Activated CD8-positive, alpha-beta T cell treated with anti-CD3 and anti-CD28 coated beads, Interleukin-2, amount 10 ng/mL, durations not matched to agents 7 days and 5 days (primary cell): ENCODE data around the gene SPPL2A. TPM values are rescaled to one million over a fixed set of nuclear protein-coding genes. Genes with fewer than 3 reads are reported as not detected.
"Not testable (repeated sequence)": the region's sequence is repeated elsewhere in the genome, so short reads cannot be mapped to it uniquely, and the experiment has no call there.

Experiments used
- ATAC-seq: fragments of 150-1000 bp; cut with Tn5 transposase; one replicate; pipeline ENCODE4 v1.10.0; 2021; ENCODE audit warnings: moderate library complexity
- CTCF ChIA-PET: fragments of 350-600 bp; sonication (Branson Sonifier 250); formaldehyde crosslinking; loops from one replicate; lab custom pipeline; 2021; ENCODE audit warnings: antibody characterized with exemption; lab: Charles Lee
- POLR2A ChIA-PET: fragments of 350-600 bp; sonication (Branson Sonifier 250); formaldehyde crosslinking; loops from one replicate; lab custom pipeline; 2021; ENCODE audit warnings: antibody characterized with exemption; lab: Charles Lee
- DNase-seq: peaks from one replicate; pipeline ENCODE4 v3.0.0-alpha.2; 2020
- H3K27ac Mint-ChIP-seq: one replicate; pipeline ENCODE4 v1.8.0; 2021; ENCODE audit warnings: mild to moderate bottlenecking, mixed read lengths
- H3K27me3 Mint-ChIP-seq: one replicate; pipeline ENCODE4 v1.8.0; 2021; ENCODE audit warnings: low read depth, mixed read lengths
- H3K36me3 Mint-ChIP-seq: one replicate; pipeline ENCODE4 v1.8.0; 2021; ENCODE audit warnings: low read depth, mixed read lengths
- H3K4me1 Mint-ChIP-seq: one replicate; pipeline ENCODE4 v1.8.0; 2021; ENCODE audit warnings: low read depth, mixed read lengths
- H3K4me3 Mint-ChIP-seq: one replicate; pipeline ENCODE4 v1.8.0; 2021; ENCODE audit warnings: mild to moderate bottlenecking, mixed read lengths
- H3K9me3 Mint-ChIP-seq: one replicate; pipeline ENCODE4 v1.8.0; 2022; ENCODE audit warnings: mixed read lengths; ENCODE audit not compliant: insufficient read depth
- total RNA-seq, 2 experiments: library from RNA; stranded (reverse); gene quantifications; one replicate each; pipeline ENCODE4 v1.2.3, GENCODE V29; 2021

The SPPL2A gene
- total RNA-seq, 2 experiments from 2014 or later: 77.9 to 83.6 TPM

DNA sequence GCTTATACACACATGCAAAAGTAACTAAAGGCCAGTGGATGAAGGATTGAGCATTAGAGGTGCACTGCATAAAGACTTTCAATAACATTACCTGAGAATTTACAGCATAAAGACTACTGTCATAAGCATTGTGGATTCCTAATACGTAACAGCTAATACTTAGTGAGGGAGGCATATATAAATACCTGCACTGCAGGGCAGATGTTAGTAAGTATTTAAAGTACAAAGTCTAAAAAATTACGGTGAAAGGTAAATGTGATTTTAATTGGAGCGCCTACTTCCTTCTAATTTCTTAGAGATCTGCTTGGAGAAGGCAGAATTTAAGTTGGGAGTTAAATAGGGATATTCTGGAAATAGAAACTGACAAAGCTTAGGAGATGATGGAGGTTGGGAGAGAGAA, 53.5 kb downstream of the SPPL2A start:
- no peaks in the 10 kb centered on the region for H3K27me3 Mint-ChIP-seq
- peaks cover 12% of the 10 kb centered on the region for H3K36me3 Mint-ChIP-seq
- no peaks in the 10 kb centered on the region for H3K9me3 Mint-ChIP-seq
- DNase-seq (no peak), ATAC-seq (no peak)
- no peak overlapping the region for H3K4me3 Mint-ChIP-seq
- H3K4me1 Mint-ChIP-seq: peaks cover 3% of the 10 kb centered on the region
- ChIA-PET CTCF (no interaction called here), POLR2A (no interaction called here)
- H3K27ac Mint-ChIP-seq: no peak overlapping the region

DNA sequence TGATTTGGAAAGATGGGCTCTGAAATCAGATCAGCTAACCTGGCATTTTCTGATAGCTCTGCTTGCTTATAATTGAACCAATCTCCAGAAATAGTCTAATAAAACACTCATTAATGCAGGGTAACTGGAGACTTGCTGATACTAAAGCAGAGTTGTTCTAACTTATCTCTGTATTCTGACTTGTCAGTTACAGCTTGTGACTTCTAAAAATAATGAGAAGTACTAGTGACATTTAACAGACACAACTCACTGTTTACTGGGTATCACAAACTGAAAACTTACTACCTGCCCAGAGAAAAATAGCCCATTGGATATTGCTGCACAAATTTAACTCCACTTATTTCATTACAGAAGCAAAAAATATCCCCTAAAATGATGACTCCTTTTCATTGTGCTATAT, 54.9 kb downstream of the SPPL2A start:
- ATAC-seq: no peak
- no peaks in the 10 kb centered on the region for H3K27me3 Mint-ChIP-seq
- peaks cover 17% of the 10 kb centered on the region for H3K36me3 Mint-ChIP-seq
- CTCF ChIA-PET: no interaction called here
- no peak overlapping the region for H3K27ac Mint-ChIP-seq
- peaks cover 3% of the 10 kb centered on the region for H3K4me1 Mint-ChIP-seq
- no peak overlapping the region for H3K4me3 Mint-ChIP-seq
- no peak for DNase-seq
- POLR2A ChIA-PET: no interaction called here
- no peaks in the 10 kb centered on the region for H3K9me3 Mint-ChIP-seq

DNA sequence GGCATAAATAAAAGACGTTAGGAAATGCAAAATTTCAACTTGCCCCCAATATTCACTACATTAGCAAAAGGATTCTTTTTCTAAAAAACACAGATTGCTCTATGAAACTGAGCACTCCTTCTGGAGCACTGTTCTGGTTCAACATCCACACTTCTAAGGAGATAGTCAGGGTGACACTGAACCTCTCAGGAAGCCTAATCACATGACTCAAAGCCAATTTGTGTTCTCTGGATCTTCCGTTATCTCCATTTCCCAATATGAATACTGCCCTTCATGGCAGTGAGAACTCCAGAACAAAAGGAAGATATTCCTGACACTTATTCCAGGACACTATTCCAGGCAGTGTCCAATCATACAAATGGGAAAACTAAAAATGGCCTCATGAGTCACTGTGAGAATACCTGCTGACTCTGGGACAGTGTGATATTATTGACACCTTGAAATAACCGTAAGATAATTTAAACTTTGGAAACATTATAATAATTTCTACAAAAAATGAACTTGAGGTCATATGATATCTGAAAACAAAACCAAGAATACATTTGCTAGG, 57.6 kb downstream of the SPPL2A start:
- no peaks in the 10 kb centered on the region for H3K27me3 Mint-ChIP-seq
- no peak overlapping the region for H3K4me3 Mint-ChIP-seq
- ChIA-PET POLR2A (no interaction called here), CTCF (no interaction called here)
- no peak overlapping the region for H3K27ac Mint-ChIP-seq
- H3K4me1 Mint-ChIP-seq: peaks cover 3% of the 10 kb centered on the region
- DNase-seq (no peak), ATAC-seq (no peak)
- no peaks in the 10 kb centered on the region for H3K9me3 Mint-ChIP-seq
- H3K36me3 Mint-ChIP-seq: peaks cover 14% of the 10 kb centered on the region

DNA sequence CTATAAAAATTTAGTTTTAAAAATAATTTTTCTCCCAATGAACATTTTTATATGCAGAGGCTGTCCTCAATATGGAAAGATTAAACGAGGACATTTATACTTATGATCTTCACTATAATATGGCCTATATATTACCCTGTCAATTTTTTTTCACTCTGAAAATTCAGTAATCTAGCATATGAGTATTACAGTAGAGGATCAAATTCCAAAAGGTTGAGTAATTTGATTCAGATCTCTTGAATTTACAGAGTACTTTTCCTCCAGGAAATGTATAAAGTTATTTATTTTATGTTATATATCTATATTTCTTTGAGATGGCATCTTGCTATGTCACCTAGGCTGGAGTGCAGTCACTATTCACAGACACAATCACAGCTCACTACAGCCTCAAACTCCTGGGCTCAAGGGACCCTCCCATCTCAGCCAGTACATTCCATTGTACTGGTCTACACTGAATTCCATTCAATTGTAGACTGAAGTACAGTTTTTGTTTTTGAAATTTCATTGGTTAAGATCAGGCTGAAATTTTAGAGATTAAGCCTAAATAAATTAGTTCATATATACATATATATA, 62.7 kb downstream of the SPPL2A start:
- ChIA-PET POLR2A (no interaction called here), CTCF (interaction anchor here (1.0 kb wide), 1 partner anchor 15 kb away, joined by 3 read pairs; no protein-coding TSS in a partner anchor)
- Mint-ChIP-seq H3K4me3 (no peak overlapping the region), H3K27ac (no peak overlapping the region), H3K9me3 (no peaks in the 10 kb centered on the region), H3K36me3 (peaks cover 15% of the 10 kb centered on the region), H3K27me3 (no peaks in the 10 kb centered on the region), H3K4me1 (no peaks in the 10 kb centered on the region)
- DNase-seq: no peak
- no peak for ATAC-seq

DNA sequence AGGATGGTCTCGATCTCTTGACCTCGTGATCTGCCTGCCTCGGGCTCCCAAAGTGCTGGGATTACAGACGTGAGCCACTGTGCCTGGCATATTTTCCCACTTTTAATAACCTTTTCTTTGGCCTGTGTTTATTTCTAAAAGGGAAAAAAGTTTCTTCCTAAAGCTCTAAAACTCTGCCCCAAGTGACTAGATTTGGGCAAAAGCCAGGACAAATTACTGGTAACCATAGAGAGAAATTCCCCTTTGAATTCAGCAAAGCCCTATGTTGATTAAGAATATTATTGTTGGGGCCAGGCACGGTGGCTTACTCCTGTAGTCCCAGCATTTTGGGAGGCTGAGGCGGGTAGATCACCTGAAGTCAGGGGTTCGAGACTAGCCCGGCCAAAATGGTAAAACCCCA, 67.4 kb downstream of the SPPL2A start:
- ATAC-seq: no peak
- no peak for DNase-seq
- H3K9me3 Mint-ChIP-seq: no peaks in the 10 kb centered on the region
- peaks cover 1% of the 10 kb centered on the region for H3K4me1 Mint-ChIP-seq
- peaks cover 6% of the 10 kb centered on the region for H3K36me3 Mint-ChIP-seq
- POLR2A ChIA-PET: no interaction called here
- H3K27me3 Mint-ChIP-seq: no peaks in the 10 kb centered on the region
- H3K4me3 Mint-ChIP-seq: no peak overlapping the region
- no peak overlapping the region for H3K27ac Mint-ChIP-seq
- CTCF ChIA-PET: no interaction called here

DNA sequence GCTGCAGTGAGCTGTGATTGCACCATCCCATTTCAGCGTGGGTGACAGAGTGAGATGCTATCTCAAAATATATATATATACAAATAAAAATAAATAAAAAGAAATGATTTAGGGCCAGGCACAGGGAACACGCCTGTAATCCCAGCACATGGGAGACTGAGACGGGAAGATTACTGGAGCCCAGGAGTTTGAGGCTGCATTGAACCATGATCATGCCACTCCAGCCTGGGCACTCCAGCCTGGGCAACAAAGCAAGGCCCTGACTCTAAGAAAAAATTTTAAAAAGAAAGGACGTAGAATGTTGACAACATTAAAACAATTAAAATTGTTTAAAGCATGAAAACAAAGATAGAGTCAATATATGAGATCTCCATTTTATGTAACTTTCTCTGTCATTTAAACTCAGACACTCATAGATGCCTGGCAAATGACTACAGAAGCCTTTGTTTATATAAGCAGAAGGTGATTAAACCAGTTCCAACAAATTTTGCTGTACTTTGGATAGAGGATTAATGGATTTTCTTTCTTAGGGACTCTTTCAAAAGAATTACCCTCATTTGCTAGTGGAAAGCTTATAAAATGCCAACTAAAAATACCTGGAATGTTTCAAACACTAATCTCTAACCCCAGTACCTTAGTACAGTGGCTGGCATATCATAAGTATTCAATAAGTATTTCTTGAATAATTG, 68.3 kb downstream of the SPPL2A start:
- DNase-seq (no peak), ATAC-seq (no peak)
- Mint-ChIP-seq H3K4me3 (no peak overlapping the region), H3K4me1 (peaks cover 1% of the 10 kb centered on the region), H3K36me3 (peaks cover 6% of the 10 kb centered on the region), H3K27me3 (no peaks in the 10 kb centered on the region), H3K27ac (no peak overlapping the region), H3K9me3 (no peaks in the 10 kb centered on the region)
- ChIA-PET CTCF (no interaction called here), POLR2A (no interaction called here)

DNA sequence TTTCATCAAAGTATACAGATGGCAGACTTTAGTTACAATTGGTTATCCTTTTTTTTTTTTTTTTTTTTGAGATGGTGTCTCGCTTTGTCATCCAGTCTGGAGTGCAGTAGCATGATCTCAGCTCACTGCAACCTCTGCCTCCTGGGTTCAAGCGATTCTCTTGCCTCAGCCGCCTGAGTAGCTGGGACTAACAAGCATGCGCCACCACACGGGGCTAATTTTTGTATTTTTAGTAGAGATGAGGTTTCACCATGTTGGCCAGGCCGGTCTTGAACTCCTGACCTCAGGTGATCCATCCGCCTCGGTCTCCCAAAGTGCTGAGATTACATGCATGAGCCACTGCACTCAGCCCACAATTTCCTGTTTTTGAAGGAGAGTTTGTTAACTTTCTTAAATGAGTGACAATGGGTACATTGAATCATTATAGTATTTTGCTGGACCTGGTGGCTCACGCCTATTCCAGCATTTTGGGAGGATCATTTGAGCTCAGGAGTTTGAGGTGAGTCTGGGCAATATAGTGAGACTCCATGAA, 70.8 kb downstream of the SPPL2A start:
- CTCF ChIA-PET: interaction anchor here (1.0 to 1.2 kb wide), 2 partner anchors 31 to 80 kb away, joined by 3 read pairs; no protein-coding TSS in a partner anchor
- H3K4me3 Mint-ChIP-seq, H3K9me3 Mint-ChIP-seq, H3K27me3 Mint-ChIP-seq, DNase-seq, ATAC-seq, H3K27ac Mint-ChIP-seq, H3K36me3 Mint-ChIP-seq, H3K4me1 Mint-ChIP-seq: not testable (repeated sequence)
- POLR2A ChIA-PET: interaction anchor here (0.6 kb wide), 1 partner anchor 49 kb away, joined by 5 read pairs; no protein-coding TSS in a partner anchor

DNA sequence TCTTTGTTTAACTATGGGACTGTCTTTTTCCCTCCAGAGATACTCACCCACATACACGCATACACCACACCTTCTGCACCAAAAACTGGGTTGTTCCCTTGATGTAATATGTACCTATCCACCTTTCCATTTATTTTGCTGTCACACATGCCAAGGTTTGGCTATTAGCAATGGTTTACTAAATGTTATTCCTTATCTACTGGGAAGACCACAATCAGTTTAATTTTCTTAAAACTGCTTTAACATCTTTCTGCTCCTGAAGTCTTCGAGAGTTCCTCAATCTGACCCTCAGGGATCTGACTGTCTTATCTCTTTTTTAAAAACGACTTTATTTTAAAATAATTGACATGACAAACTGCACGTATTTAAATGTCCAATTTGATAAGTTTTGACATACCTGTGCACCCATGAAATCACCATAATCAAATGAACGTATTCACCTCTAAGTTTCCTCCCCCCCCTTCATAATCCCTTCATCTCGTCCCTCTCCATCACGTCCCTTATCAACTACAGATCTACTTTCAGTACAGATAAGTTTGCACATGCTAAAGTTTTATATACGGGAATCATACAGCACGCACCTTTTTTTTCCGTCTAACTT, 78.1 kb downstream of the SPPL2A start:
- DNase-seq (no peak), ATAC-seq (no peak)
- peaks cover 43% of the 10 kb centered on the region for H3K4me1 Mint-ChIP-seq
- H3K36me3 Mint-ChIP-seq: peaks cover 29% of the 10 kb centered on the region
- peak overlapping the region; percentile 94 for H3K27ac Mint-ChIP-seq
- peak overlapping the region; percentile 98 for H3K4me3 Mint-ChIP-seq
- no peaks in the 10 kb centered on the region for H3K27me3 Mint-ChIP-seq
- H3K9me3 Mint-ChIP-seq: no peaks in the 10 kb centered on the region
- ChIA-PET POLR2A (interaction anchor here (1.8 kb wide), 1 partner anchor 77 kb away, joined by 11 read pairs; the partner anchor contains the start of gene SPPL2A), CTCF (interaction anchor here (1.1 kb wide), 1 partner anchor 13 kb away, joined by 3 read pairs; no protein-coding TSS in a partner anchor)

DNA sequence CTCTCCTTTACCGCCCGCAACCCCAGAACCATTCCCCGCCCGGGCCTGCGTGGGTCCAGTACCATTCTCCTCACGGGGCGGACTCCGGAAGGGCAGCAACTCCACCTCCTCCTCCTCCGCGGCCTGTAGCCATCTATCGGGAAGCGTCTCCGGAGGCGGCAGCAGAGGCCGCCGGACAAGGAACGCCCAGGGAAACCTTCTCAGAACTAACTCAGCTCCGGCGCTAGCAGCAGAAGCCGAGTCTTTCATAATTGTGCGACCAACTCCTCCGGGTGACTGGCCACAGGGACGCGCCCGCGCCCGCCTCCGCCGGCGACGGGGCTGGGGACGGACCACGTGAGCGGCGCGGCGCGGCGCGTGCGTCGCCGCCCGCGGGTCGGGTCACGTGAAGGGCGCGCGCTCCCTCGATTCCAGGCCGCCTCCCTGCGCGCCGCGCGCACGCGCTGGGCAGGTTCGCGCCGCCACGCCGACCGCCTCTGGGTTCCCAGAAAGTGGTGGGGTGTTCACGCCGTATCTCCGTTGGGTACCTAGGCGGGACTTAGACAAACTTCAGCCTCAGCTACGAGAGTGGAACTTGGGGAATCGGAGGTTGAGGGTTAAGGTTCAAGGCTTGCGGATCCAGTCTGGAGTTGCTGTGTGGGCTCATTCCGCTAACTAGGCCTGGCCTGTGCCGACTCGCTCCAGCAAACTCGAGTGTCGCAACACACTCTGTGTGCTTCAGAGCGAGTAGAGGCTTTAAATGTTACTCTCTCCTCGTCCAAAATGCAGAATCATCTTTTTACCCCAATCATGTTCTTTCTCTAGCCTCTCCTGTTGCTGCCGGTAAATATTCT, 78.8 kb downstream of the SPPL2A start, which contains the start of gene TRPM7:
TSS of gene TRPM7 (minus strand) at position 329 of the 833 bp plus-strand sequence. CDS start at position 65, 264 bp downstream.
- Mint-ChIP-seq H3K27me3 (no peaks in the 10 kb centered on the region), H3K4me3 (peak within 1 kb of the TSS; percentile 98), H3K27ac (peak within 1 kb of the TSS; percentile 98), H3K9me3 (no peaks in the 10 kb centered on the region), H3K4me1 (peaks cover 44% of the 10 kb centered on the region), H3K36me3 (peaks cover 31% of the 10 kb centered on the region)
- peak; percentile 90 for DNase-seq
- ChIA-PET CTCF (interaction anchor here (1.1 to 1.5 kb wide), 2 partner anchors 12 to 14 kb away, joined by 3 to 4 read pairs; no protein-coding TSS in a partner anchor), POLR2A (interaction anchor here (0.7 to 1.9 kb wide), 8 partner anchors 12 to 332 kb away, joined by 3 to 11 read pairs (median 4); partner anchors contain the start of genes AP4E1, GABPB1 and SPPL2A)
- ATAC-seq: peak; percentile 86

DNA sequence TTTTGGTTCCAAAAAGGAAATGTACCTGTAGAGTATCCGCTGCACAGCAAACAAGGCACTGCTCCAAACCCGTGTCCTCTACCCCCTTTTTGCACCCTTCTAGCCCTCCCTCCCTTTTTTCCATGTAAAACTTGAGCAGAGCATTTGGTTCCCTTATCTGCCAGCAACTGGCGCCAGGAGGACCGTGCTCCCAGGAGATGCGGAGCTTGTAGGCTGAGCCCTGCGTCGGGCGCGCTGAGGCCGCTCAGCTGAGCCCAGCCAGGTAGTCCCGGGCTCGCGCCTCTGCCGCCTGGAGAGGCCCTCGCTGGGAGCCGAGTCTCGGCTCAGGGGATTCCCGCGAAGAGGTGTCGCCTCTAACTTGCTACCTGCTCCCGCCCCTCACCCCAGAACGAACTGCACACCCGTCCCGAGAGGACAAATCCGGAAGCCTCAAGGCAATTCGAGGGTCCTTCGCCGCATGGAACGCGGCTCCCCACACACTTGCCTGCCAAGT, 79.5 kb downstream of the SPPL2A start:
- peaks cover 50% of the 10 kb centered on the region for H3K4me1 Mint-ChIP-seq
- H3K27ac Mint-ChIP-seq: peak overlapping the region; percentile 98
- no peaks in the 10 kb centered on the region for H3K9me3 Mint-ChIP-seq
- ChIA-PET CTCF (interaction anchor here (1.5 kb wide), 1 partner anchor 11 kb away, joined by 4 read pairs; no protein-coding TSS in a partner anchor), POLR2A (interaction anchor here (0.8 to 1.9 kb wide), 7 partner anchors 11 to 331 kb away, joined by 3 to 11 read pairs (median 4); partner anchors contain the start of genes GABPB1 and SPPL2A)
- peak overlapping the region; percentile 98 for H3K4me3 Mint-ChIP-seq
- no peaks in the 10 kb centered on the region for H3K27me3 Mint-ChIP-seq
- ATAC-seq (peak; percentile 62), DNase-seq (peak; percentile 62)
- peaks cover 36% of the 10 kb centered on the region for H3K36me3 Mint-ChIP-seq
